Iris pigment epithelial cell (primary cell): ENCODE measurements around the gene DMBX1.

ENCODE experiments used
- DNase-seq: peaks from one replicate; pipeline ENCODE4 v3.0.0-alpha.2; 2011; ENCODE audit warnings: low read depth

DMBX1 gene

DNA sequence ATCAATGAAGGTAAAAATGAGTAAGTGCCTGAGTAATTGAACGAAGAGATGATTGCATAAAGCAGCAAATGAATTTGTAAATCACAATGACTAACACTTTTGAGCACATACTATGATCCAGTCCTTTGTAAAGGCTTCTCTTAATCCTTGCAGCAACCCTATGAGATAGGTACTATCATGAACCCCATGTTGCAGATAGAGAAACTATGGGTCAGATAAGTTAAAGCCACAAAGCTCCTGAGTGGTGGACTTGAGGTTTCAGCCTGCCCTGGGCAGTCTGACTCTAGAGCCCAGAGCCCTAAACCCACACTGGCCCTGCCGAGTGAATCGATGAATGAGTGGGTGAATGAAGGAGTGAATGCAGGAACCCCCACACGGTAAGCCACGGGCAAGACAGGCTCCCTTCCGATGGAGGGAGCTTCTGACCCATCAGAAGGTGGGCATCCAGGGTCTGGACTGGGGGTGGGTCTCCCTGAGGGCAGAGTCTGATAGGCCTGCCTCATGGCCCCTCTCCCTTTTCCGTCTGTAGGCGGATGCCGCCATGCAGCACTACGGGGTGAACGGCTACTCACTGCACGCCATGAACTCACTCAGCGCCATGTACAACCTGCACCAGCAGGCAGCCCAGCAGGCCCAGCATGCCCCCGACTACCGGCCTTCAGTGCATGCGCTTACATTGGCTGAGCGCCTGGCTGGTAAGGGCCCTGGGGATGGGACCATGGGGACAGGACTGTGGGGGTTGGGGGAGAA is 17.0 kb downstream of the DMBX1 start:
- DNase-seq, result peak; percentile 42

DNA sequence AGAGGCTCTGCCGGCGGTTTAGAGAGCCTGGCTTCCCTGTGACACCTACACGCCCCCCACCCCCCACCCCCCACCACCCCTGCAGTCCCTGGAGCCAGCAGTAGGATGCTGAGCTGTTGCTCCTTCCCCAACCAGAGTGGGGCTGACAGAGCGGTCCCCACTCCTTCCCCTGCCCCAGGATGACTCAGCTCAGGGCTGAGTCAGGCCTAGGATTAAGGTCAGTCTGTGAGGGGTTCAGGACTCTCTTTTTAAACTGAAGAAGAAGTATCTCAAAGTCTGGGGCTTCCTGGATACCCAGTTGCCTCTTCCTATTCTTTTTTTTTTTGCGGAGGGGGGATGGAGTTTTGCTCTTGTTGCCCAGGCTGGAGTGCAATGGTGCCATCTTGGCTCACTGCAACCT is 19.1 kb downstream of the DMBX1 start:
- peak; percentile 47 for DNase-seq

DNA sequence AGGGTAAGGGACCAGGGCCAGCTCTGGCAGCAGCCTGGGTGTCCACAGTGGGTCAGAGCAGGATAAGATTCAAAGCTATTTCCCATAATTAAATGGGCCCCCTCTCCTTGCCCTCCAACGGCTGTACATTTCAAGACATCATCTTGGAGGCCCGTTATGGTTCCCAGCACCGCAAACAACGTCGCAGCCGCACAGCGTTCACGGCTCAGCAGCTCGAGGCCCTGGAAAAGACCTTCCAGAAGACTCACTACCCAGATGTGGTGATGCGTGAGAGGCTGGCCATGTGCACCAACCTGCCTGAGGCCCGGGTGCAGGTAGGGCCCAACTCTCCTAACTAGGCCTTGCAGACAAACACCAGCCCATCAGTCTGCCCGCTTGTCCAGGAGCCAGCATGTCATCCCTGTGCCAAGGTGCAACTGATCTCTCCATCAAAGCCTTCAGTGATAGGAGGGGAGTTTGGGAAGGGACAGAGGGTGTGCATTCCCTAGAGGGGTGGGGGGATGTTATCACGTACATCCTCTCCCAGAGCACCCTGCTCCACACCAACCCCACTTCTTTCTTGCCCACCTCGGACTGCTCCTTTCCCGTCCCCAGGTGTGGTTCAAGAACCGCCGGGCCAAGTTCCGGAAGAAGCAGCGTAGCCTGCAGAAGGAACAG is 20.8 kb downstream of the DMBX1 start:
- no peak for DNase-seq

DNA sequence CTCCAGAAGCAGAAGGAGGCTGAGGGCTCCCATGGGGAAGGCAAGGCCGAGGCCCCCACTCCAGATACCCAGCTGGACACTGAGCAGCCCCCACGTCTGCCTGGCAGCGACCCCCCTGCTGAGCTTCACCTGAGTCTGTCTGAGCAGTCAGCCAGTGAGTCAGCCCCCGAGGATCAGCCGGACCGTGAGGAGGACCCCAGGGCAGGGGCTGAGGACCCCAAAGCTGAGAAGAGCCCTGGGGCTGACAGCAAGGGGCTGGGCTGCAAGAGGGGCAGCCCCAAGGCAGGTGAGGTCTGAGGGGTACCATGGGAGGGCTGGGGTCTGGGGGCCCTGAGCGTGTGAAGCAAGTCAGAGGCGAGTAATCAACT is 21.3 kb downstream of the DMBX1 start:
- DNase-seq, result no peak

DNA sequence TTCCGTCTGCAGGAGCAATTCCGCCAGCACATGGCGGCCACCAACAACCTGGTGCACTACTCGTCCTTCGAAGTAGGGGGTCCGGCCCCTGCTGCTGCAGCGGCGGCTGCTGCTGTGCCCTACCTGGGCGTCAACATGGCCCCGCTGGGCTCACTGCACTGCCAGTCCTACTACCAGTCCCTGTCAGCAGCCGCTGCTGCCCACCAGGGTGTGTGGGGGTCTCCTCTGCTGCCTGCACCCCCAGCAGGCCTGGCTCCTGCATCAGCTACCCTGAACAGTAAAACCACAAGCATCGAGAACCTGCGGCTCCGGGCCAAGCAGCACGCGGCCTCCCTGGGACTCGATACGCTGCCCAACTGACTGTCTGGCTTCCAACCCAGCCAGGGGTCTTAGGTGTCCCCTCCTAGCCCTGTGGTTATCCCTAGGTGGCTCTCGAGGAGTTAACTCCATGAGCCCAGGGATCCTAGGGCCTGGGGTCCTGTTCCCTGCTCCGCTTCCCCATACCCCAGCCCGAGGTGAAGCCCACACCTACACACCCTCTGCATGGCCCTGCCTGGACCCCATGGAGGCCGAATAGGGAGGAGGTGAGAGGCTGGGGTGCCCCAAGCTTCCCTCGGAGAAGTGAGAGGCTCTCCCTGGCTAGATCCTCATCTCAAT is 22.6 kb downstream of the DMBX1 start:
- no peak for DNase-seq

DNA sequence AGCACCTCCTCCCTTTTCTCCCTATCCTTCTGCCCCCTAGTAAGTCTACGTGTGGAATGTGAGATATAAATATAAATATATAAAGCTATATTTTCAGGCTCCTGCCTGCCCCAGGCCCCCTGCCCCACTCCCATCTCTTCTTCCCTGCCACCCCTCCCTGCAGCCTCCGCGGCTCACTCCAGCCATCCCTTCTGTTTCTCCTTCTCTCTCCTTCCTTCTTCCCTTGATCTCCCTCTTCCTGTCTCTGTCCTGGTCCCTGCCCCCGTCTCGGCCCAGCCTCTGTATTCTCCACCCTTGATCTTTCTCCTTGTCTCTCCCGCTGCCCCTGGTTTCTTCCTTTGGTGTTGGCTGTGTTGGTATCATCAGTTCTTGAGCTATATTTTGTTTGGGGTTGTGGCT is 23.2 kb downstream of the DMBX1 start:
- no peak for DNase-seq

DNA sequence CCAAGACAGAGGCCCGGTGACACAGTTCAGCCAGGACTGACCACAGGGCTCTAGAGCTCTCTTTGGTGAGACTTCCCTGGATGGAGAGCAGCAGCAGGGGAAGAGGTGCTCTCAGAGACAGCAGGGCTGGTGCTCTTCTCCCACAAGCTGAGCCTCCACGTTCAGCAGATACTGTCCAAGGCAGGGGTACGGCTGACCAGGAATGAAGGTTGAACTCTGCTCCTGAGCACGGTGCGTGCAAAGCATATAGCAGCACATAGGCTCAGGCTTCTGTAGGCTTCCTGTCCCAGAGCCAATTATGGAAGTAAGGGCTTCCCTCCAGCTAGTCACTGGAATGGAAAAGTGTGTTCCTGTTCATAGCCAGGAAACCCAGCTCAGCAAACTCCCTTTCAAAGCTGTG is 23.9 kb downstream of the DMBX1 start:
- no peak for DNase-seq

DNA sequence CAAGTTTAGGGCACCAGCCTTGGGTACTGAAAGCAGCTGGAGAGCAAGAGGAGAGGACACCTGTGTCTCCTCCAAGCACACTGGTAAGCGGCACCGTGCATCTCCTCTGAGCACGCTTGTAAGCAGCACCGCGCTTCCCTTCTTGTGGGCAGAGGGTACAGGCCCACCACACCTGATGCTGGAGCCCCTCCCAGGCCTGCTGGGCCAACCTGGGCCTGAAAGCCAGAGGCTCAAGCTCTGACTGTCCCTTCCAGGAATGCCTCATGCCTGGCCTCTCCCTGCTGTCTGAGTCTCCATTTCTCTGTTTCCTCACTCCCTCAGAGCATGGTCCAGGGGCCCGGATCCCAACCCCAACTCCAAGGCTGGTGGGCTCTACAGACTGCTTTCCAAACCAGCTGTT is 25.9 kb downstream of the DMBX1 start:
- DNase-seq, result no peak

DNA sequence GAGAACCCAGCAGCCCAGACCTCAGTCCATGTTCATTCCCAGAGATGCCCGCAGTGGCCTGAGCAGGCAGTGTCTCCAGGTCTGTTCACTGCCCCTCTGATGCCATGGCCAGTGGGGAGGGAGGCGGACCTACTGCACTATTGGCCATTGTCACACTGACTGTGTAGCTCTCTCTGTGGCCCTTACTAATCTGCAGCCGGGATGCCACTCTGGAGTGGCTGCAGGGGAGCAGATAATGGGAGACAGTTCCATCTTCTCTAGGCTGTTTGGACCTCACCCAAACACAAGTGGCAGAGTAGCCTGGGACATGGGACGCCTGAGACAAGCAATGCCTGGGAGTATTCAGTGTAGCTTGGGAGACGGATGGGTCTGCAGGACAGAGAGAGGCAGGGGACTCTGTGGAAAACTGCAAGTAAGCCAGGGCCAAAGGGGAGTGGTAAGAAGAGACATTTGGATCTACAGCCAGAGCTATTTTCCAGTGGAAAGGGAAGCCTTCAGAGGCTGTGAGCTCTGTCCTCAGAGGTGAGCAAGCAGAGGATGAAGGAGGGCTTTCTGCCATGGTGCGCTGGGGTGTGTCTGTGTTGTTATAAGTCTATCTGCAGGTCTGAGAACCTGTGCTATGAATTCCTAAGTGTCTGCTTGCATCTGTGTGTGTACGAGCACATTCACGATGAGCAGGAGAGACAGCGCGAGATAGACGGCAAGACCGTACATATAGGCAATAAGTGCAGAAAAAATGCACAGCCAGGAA is 26.7 kb downstream of the DMBX1 start:
- no peak for DNase-seq

DNA sequence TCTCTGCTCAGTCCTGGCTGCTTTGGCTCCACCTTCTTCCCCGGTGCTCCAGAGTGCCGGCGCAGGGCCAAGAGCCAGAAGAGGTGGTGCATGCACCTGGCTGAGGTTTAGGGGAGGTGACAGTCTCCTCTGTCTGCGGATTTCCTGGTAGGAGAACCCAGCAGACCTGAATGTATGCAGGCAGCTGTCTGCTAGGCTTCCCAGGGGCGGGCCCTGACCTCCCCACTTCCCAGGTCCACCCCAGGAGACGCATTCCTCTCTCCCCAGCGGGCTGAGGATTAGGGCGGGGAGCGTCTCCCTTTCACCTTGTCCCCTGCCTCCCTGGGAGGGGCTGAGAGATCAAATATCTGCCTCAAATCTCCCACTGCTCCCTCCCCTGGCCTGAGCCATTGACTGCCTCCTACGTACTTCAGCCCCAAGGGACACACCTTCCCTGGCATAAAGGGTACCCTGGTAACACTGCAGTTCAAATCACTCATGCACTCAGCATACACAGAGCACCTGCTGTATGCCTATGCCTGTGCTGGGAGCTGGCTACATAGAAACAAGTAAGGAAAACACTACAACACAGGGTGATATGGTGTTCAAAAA is 27.5 kb downstream of the DMBX1 start:
- no peak for DNase-seq

DNA sequence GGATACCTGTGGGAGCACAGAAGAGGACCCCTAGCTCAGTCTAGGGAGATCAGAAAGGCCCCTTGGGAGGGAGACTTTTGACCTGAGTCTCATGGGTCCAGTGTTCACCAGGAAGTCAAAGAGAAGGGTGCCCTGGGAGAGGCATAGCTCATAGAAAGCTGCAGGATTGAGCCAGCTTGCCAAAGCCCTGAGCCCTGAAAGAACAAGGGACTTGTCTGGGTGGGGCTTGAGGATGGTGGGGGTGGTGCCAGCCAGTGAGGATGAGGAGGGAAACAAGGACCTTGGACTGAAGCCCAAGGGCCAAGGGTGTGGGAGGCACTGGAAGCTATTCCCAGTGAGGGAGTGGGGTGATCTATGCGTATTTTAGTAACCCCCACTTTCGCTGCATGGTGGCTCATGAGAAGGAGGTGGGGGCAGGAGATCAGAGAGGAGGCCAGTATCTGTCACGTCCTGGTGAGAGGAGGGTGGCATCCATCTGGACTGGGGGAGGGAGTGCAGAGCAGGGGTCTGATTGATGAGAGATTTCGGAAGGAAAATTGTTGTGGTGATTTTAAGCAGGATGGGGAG is 28.4 kb downstream of the DMBX1 start:
- DNase-seq, result no peak

DNA sequence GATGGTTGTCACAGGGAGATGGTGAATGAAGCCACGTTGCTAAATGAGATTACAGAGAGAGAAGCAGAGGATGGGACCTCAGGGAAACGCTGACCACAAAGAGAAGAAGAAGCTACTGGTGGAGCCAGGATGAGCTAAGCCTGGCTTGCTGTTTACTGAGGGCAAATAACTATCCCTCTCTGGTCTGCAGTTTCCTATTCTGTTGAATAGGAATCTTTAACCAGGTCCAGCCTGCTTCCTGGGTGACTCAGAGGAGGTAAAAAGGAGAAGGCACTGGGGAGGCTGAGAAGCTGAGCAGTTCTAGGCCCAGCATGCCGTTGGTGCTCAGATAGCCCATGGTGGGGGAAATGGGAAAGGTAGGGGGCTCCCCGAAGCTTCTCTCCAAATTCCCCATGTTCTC is 29.6 kb downstream of the DMBX1 start:
- peak; percentile 29 for DNase-seq

DNA sequence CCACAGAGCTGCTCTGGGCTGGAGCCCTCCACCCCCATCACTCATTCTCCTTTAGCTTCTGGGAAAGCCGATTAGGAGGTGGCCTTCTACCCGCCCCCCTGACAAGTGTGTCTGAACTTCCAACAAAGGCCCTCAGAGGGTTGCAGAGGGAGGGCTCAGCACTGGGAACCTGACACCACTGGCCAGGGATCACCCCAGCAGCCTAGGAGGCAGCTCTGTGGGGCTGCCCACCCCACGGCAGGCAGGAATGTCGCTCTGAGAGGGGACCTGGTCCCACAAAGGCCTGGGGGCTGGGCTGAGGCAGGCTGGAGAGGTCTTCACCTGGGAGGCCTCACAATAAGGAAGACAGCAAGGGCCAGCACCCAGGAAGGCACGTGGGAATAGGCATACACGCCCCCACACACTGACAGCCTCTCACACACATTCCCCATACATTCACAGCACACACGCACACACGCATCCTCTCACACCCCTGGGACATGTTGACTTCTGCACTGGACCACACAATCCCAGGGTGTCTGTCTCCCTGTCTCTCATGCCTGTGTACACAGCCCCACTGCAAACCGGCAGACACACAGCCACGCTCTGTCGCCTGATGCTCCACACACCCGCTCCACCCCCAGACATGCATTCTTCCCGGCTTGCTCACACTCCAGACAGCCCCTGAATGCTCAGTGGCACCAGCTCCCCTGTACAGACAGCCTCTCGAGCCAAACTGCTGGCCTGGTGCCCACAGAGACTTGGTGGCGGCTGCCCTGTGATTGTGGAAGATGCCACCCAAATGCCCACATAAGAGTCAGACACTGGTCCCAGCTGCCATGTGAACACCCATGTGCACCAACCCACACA is 30.7 kb downstream of the DMBX1 start:
- peak; percentile 86 for DNase-seq

DNA sequence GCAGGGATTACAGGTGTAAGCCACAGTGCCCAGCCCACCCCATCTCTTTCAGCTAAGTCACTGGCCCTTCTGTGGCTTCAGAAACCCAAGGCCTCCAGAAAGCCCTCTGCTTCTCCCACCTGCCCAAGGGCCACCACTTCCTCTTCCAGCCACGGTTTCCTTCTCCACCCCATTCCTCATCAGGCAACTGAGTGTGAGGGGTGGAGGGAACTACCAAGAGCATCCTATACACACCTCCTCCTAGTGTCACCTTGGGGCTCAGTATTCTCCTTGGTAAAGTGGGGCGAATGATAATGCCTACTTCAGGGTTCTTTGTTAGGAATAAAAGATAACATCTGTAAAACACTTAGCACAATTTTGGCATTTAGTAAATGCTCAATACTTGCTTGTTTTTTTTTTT is 31.8 kb downstream of the DMBX1 start:
- DNase-seq, result no peak

DNA sequence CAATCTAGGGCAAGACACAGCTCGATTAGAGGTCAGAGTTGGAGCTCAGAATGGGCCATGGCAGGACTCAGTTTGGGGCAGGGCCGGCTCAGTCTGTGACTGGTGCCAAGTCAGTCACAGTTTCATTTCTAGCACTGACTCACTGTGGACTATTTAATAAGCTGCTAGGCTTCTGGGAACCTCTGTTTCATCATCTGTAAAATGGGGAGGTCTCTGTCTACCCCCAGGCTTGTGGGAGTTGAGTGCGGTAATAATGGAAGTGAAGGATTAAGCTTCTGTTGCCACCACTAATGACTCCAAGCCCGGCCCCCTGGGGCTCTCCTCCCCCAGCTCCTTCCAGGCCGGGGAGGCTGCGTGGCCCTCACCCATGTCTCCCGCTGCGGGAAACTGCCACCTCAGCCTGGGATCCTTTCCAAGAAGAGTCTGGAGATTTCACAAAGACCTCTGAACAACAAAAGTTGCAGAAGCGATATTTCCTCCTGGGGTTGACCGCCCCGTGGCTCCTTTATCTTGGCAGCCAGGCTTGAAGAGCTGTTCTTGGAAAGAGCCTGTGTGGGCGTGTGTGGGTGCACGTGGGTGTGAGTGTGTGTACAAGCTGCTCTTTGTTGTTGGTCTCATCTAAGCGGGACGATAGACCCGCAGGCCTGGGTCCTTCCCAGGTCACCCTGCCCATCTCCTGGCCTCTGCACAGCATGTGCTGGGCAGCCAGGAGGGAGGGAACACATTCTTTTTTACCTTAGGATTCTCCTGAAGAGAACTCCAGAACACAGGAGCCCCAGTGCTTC is 32.7 kb downstream of the DMBX1 start:
- DNase-seq, result peak; percentile 89

DNA sequence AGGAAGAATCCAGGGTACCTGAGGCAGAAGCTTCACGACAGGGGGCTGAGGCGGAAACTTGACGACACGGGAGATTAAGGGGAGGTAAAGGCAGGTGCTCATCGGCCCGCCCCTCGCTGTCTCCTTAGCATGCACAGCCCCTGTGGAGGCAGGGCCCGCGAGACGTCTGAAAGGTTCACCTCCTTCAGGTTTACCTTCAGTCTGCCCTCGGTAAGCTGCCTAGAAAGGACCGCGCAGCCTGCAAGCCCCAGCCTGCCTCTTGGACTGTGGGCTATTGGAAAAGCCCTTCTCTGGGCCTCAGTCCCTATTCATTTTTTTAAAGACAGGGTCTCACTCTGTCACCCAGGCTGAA is 33.3 kb downstream of the DMBX1 start:
- DNase-seq, result no peak

DNA sequence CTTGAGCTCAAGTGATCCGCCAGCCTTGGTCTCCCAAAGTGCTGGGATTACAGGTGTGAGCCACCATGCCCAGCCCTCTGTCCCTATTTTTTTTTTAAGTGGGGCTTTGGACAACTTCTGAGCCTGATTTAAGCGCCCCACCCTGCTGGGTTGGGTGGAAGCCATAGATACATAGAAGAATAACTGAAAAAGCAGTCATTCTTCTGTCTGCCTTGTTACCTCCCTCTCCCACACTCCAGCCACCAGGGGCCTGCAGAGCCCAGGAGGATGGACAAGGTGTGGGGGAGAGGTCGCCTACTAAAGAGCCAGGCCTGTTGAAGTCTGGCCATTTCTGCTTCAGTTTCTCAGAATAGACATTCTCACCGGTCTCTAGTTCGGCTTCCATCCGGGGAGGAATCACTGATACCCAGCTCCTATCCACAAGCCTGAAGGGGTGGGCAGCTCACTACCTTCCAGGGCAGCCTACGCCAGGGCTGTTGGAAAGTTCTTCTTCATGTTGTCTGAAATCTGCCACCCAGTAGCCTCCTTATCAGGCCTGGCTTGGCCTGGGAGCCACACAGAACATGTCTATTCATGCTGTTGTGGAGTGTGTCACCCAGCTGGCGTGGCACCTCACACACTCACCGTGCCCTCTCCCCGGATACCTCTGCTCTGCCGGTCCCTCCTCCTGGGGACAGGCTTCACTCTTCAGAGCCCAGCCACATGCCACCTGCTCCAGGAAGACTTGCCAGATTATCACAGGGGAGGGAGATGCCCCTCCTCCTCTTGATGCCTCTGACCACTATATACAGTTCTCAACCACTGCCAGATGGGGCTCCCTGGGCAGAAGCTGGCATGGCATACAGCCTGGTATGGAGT is 34.1 kb downstream of the DMBX1 start:
- DNase-seq, result no peak

DNA sequence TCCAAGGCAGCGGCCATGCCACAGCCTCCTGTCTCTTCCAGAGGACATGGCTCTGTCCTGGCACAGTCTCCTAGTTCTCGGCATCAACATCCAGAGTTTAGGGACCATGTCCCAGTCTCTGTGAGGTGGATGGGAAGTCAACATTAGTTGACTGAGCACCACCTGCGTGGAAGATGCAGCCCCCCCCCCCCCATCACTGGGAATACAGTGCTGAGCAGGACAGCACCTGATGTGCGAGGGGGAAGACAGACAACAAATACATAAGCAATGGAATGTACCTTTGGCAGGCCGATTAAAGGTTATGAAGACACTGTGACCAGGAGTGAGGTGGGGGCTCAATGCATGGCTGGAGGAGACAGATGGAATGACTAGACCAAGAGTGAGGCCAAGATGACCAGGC is 35.2 kb downstream of the DMBX1 start:
- DNase-seq, result no peak

DNA sequence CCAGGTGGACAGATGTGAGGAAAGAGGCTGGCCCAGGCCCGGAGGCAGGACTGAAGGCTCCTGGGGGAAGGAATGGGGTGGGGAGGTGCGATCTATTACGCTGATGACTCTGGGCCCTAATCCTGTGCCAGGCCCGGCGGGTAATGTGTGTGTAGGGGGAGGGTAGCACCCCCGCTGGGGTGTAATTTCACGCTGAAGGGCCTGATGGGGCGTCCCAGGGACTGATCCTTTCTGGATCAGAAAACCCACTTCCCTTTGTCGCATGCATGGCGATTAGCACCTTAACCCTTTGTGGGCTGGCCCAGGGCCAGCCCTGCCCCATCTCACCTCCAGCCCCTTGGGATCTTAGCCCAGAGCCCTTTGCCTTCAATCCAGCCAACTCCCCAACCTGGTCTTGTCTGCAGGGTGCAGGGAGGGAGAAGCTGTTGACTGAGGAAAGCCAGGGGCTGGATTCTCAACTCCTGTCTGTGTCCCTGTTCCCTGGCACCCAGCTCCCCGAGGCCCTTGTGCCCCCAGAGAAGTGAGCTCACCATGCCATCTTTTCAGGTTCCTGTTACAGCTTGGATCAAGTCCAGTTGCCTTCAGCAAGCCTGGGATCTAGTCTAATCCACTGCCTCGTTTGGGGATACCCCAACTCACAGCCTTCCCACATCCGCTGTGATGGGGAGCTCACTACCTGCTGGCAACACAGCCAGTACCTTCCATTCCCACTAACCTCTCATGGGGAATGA is 35.8 kb downstream of the DMBX1 start:
- no peak for DNase-seq
